SW480 (cell line): ENCODE data around the gene PF4V1.
"Not testable (repeated sequence)": the region's sequence is repeated elsewhere in the genome, so short reads cannot be mapped to it uniquely, and the experiment has no call there.

Experiments used
- DNase-seq: peaks from one replicate; pipeline ENCODE4 v3.0.0-alpha.2; 2016; ENCODE audit warnings: low spot score

PF4V1 gene

DNA sequence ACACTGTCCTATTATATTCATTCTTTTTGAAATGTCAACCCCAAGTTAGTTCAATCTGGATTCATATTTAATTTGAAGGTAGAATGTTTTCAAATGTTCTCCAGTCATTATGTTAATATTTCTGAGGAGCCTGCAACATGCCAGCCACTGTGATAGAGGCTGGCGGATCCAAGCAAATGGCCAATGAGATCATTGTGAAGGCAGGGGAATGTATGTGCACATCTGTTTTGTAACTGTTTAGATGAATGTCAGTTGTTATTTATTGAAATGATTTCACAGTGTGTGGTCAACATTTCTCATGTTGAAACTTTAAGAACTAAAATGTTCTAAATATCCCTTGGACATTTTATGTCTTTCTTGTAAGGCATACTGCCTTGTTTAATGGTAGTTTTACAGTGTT, 17.7 kb downstream of the PF4V1 start:
- no peak for DNase-seq

DNA sequence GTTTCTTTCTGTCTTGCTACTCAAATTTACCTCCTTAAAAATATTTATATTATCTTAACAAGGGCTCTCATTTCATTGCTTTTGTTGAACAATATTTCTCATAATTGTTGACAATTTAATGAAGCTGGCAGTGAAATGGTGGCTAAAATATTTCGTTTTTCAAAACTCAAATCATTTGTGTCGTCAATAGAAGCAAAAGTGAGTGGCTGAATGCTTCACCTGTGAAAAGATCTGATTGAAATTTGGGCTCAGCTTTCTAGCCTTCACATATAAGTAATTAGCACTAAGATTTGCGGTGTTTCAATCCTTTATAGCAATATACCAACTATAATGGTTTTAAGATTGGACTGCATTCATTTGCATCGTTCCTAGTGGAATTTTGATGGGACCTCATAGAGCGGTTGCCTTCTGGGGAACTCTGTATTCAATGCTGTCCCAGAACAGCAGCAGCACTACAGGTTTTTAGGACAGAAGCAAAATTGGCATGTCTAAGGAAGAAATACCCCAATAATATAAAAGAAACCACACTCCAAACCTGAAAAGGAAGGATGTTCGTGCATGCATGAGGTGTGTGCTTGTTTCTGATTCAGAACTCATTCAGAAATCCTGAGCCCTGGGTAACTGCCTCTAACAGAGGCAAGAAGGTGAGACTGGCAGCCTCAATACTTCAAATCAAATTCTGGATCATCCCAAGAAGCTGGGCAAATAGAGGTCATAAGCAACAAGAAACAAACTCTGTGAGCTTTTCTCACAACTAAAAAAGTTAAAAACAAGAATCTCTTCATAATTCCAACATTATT, 18.6 kb downstream of the PF4V1 start:
- DNase-seq, result no peak

DNA sequence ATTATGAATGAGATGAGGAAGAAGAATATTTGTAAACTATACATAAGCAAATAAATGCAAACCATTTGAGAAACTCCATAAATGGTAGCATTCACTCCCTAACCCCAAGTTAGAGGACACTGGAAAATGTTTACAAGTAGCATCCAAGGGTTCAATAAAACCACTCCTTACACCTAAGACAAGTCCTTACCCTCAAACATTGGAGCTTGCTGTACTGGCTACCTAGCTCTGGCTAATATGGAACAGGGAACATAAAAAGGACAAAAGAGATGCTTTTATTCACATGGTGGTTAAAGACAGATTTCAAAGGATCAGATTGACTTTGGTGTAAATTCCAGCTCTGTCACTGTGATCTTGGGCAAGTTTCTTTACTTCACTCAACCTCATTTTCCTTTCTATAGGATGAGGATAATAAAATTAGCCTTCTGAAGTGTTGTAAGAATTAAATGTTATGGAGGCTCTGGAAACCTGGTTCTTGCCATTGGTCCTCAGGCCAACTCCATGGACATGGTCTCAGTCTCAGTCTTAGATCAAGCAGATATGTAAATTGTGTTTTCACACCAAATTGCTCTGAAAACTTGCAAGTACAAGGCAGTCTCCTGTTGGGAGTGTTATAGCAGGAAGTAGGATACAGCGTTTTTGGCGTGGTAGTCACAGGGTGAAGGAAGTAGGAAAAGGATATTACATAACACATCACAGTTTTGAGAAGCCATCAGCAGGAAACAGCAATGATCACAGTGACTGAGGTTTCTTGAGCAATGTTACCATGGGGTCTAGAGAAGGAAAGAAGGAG, 19.4 kb downstream of the PF4V1 start:
- DNase-seq, result no peak

DNA sequence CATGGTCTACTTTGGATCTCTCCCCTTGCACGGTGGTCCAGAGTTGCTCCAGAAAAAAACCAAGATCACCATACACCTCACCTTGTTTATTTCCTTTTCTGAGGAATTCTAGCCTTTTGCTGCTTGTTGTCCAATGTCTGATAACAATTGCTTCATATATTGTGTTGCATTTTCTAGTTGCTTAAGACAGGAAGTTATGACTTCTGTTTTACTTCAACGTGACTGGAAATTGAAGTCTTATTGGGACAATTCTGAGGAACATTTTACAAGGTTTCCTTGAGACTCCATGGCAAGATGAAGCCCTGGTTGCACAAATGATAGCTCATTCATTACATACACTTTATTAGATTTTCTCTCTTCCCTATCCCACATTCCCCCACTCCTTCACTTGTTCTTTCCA, 21.3 kb downstream of the PF4V1 start:
- DNase-seq, result no peak

DNA sequence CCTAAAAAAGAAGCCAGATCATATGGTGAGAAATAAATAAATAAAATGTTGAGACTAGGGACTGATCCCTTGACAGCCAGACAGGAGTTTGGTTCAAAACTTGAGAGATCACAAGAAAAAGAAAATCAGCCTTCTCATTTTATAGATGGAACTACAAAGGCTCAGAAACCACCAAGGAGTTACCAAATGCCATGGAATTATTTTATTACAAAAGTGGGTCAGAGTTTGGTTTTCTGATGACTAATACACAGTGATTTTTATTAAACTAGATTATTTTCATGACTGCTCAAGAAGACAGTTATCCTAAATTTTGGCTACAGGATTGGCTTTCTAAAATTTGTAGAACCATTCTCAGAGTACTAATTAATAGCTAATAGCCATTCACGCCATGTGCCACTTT, 22.3 kb downstream of the PF4V1 start:
- no peak for DNase-seq

DNA sequence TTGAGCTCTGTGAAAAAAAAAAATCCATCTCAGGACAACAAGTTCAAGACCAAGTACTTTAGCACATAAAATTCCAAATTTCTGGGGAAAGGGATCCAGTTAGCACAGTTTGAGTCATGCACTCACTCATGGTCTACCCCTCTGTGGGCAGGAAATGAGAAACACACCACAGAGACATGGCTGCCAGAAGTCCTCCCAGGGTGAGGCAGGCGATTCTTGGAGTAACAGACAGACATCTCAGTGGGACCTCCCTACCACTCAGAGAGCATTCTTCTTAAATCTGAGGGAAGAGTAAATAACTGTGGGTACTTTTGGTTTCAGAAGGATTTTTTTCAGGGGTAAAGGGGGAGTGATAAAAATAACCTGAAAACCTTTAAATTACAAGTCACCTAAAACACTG, 30.2 kb downstream of the PF4V1 start:
- no peak for DNase-seq

DNA sequence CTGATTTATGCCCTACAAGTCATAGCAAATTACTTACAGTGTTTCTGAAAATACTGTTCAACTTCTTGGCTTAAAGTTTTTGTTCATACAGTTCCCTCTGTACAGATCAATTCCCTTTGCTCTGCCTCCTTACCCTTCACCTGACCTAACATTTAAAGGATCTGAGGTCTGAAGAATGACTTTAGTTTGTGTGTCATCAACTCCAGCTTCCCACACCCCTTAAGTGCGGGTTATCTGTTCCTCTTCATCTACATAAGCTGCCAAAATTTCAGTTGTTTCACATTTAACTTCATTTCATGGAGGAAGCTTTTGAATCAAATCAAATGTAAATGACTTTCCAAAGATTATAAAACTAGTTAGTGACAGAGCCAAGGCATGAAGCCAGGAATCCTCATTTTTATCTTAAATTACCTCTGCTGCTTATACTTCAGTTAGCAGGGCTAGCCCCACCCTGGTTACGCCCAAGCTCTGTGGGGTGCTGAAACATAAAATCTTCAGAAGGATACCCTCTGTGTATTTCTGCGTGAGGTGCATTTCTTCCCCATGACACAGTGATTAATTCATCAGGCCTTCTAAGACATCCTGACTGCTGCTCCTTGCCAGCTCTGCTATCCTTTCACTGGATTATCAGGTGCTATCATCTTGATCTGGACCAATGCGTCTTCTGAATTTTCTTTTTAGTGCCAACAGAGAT, 32.6 kb downstream of the PF4V1 start:
- DNase-seq, result no peak

DNA sequence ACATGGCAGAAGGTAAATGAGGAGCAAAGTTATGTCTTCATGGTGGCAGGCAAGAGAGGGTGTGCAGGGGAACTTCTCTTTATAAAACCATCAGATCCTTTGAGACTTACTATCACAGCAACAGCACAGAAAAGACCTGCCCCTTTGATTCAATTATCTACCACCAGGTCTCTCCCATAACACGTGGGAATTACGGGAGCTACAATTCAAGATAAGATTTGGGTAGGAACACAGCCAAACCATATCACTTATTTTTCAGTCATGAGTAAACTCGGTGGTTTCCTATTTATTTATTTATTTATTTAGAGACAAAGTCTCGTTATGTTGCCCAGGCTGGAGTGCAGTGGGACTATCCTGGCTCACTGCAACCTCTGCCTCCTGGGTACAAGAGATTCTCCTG, 38.2 kb downstream of the PF4V1 start:
- no peak for DNase-seq

DNA sequence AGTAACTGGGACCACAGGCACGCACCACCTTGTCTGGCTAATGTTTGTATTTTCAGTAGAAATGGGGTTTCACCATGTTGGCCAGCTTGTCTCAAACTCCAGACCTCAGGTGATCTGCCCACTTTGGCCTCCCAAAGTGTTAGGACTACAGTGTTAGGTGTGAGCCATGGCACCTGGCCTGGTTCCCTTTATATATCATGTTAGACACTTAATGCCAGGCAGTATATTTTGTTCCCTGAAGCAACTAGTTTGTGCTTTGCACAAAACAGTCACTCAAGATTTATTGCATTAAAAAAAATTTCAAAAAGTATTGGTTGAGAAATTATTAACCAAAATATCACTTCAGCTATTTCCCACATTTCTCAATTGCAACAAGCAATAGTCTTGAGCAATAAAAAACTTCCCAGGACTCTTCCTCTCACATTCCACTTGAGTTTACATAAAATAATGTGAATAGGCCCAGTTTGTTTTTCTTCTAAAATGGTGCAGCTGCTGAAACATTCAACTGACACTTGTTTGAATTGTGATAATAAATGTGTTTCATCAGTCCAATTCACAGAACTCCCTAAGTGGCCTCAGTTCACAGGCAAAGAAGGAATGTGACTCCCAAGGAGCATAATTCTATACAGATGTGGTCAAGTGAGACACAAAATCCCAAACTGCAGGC, 38.8 kb downstream of the PF4V1 start:
- DNase-seq, result no peak

DNA sequence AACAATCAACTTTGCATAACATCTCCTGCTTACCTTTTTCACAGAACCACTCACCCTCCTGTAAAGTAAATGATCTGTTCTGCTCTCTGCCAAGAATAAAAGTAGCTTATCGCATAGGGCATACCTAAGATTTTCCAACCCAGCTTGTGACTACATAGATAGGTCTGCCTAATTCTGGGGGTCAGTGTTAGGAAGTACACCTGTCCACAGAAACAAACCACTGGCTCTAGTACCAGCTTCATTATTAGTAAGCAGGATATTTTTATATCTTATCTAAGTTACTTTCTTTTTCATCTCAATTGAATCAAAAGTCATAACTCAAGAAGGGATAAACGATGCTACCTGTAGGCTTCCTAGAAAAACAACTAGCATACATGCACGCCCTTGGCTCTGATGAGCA, 39.9 kb downstream of the PF4V1 start:
- no peak for DNase-seq

DNA sequence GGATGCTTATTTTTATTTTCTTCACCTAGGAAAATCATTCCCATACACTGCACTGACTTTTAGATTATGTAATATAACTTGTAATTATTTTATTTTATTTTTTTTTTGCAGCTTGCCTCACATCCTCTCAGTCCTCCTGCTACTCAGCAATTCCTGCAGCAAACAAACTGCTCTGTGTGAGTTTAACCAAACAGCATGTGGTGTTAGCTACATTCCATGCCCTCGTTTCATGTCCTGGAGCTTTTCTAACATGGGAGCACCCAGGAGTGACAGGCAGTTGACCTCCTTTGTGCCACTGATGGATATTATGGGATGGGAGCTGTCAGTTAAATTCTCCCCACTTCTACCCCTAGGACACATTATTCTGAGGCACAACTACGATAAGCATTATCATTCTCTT, 40.9 kb downstream of the PF4V1 start:
- no peak for DNase-seq

DNA sequence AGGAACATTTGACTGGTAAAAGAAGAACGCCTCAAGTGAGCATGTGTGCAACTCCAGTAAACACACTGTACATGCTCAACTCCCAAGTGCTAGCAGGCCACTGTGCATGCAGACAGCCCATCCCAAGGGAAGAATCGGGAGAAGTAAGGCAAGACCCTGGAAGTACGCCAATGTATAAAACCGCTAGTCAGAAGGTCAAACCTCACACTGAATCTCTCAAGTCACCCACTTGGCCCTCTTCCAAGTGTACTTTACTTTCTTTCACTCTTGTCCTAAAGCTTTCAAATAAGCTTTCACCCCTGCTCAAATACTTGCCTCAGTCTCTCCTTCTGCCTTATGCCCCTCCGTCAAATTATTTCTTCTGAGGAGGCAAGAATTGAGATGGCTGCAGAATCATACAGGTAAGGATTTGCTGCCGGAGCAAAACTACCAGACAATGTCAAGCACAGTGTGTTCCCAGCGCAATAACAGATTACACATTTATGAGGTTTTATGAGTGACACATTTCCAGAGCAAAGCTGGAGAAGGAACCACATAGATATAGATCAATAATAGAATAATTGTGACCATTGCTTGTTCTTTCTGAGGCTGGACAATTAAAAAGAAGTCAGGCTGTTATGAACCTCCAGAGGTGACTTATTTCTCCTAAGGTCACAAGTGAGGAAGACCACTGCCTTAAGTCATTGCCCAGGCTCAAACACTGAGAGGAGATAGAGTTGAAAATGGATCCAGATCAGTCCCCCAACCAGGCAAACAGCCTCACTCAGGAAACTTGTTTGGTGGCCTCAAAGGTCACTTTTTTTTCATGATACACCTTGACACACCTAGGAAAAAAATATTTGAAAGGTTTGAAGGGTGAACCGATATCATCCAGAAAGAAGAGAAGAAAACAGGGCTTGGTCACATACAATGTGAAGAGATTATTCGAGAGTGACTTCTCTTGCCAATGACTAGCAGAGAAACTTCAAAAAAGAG, 42.4 kb downstream of the PF4V1 start:
- no peak for DNase-seq

DNA sequence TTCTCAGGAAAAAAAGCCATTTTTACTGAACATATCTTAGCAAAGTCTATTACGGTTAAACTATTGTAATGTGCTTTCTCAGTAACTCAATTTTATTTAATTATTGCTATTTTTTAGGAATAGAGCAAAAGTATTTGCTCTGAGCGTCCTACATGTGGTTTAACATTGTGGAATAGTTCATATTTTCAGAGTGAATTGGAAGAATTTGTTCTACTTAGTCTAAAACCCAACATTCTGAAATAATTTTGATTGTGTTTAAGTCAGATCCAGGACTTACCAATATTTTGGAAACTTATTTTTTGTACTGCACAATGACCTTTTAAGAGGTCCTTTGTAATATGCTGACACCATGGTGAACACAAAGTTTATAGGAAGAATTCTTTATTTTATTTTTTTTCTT, 43.3 kb downstream of the PF4V1 start:
- DNase-seq, result no peak

DNA sequence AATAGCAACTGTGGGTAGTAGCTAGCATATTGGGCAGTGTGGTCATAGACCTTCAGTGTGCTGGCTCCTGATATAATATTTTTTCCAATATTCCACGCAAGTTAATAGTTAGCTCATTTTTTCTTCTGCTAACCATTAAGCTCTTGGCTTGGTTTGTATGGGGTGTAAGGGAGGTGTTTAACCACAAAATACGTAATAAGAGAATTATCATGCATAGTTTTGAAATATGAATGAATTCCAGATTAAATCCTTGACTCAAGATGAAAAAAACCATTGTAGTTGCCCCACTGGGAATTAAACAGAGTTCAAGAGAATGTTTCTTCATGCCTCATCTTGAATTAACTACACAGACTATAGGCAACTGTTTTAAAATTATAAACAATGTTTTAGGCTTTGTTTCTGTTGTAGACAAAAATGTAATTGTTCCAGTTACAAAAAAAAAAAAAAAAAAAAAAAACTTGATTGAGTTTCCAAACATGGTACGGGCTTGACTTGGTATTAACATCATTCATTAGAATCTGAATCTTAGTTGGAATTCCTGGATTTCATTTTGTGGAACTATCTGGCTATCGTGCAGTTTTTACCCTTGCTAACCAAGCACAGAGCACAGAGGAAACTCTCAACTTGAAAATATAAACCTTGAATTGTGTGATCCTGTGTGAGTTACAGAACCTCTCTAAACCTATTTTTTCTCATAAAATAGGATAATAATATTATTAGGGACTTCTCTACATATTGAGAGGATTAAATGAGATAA, 44.5 kb downstream of the PF4V1 start:
- no peak for DNase-seq

DNA sequence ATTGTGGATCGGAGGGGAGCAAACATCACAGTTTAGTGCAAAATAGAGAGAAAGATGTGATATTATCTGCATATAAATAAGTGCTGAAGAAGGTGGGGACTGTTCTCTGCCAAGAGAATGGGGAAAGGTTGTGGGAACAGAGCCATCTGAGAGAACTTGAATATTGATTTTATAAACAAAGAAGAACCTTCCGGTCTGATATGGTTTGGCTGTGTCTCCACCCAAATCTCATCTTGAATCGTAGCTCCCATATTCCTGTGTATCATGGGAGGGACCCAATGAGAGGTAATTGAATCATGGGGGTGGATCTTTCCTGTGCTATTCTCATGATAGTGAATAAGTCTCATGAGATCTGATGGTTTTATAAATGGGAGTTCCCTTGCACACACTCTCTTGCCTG, 46.2 kb downstream of the PF4V1 start:
- DNase-seq, result not testable (repeated sequence)

DNA sequence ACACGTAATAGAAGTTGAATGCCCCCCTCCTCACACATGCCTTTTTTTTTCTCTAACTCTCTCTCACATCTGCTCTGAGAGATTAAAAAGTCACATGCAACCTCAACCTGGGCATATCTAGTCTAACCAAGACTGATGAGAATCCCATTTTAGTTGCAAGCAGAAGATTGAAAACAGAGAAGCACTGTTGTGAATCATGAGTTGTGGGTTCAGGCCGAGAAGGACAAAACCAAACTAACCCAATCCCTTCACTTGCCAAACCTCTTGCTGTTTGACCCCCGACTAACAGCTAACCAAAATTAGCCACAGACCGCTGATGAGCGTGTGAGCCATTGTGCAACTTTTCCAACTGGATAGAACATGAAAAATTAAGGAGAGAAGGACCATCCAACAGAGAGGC, 47.9 kb downstream of the PF4V1 start:
- no peak for DNase-seq

DNA sequence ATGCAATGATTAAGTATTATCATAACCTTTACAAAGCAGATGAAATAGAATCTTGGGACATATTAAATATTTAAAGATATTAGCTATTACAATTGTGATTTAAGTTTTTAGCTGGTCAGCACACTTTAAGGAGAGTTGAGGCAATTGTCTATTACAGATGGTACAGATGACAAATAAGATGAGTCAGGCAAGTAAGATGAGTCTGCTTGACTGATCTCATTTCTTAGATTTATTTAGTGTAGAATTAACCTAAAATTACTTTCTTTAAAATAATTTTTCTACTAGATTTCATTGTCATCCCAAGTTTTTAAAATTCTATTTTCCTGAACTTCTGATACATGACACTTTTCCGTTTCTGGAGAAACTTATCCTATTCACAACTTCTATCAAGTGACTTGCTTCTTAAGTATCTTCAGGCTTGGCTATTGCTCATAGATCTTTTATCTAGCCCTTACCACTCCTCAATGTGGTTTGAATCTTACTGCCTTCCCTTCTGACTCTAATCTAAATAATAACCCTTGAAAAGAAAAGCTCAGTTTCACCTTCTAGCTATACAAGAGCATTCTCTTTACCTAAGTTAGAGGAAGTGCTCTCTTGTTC, 49.0 kb downstream of the PF4V1 start:
- DNase-seq, result no peak

DNA sequence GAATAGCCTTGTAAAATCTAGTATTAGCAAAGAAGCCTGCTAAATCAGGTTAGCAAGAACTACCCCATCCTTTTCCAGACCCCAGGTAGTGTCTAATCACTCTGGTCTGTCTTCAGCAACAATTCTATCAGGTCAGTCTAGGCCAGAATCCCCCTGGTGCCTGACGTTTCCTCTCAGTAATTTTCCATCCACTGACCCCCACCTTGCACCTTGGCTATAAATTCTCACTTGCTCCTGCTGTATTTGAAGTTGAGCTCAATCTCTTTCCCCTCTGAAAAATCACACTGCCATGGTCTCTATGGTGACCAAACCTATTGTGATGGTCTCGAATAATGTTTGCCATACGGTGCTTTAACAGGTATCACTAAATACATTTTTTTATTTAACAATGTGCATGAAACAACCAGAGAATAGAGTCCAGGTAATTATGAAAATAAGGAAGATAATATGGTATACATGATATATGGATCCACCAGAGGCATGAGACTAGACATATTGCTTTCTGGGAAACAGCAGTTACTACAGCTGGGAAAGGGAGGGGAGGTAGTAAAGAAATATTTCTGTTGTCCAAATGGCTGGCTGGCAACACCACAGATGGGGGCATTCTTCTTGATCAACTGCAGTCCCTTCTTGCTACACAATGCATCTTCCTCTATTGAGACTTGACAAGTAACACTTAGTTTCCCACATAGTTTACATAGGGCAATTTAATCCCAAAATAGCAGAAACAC, 49.9 kb downstream of the PF4V1 start:
- no peak for DNase-seq
